Measurements from ENCODE around the gene ZFHX3.

The ZFHX3 gene

DNA sequence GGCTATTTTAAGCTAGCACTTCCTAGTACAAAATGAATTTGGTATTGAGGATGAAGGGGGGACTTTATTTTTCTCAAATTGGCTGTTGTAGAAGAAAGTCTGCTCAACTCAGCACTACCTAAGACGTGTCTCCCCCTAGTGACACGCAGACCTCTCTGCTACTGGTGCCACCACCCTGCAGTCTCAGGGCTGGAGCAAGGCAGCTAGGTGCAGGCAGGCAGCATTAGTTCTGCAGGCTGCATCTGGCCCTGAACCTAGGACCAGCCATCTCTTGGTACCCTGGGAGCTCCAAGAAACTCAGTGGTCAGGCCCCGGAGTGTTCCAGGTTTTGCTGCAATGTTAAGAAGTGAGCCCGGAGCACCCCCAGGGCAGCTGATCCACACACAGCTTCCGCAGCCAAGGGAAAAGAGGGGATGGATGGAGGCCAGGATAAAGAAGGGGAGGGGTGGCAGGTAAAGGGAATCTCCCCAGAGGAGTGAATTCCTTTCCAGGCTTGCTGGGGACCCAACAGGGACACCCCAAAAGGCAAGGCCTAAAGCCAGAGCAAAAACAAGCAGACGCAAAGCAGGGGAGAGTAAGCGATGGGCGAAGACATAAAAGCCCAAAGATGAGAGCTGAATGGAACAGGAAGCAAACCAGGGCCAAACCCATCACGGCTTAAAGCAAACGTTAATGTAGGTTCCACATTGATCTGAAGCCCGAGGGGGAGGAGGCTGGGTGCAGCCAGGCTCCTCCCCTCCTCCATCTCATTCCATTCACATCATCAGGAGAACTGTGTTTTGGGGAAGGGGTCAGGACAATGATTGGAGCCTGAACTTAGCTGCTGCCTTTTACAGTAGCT is 200.5 kb downstream of the ZFHX3 start:
- peak overlapping the region; percentile 76 for H3K27ac ChIP-seq
- TF ChIP-seq, protein P1, sequence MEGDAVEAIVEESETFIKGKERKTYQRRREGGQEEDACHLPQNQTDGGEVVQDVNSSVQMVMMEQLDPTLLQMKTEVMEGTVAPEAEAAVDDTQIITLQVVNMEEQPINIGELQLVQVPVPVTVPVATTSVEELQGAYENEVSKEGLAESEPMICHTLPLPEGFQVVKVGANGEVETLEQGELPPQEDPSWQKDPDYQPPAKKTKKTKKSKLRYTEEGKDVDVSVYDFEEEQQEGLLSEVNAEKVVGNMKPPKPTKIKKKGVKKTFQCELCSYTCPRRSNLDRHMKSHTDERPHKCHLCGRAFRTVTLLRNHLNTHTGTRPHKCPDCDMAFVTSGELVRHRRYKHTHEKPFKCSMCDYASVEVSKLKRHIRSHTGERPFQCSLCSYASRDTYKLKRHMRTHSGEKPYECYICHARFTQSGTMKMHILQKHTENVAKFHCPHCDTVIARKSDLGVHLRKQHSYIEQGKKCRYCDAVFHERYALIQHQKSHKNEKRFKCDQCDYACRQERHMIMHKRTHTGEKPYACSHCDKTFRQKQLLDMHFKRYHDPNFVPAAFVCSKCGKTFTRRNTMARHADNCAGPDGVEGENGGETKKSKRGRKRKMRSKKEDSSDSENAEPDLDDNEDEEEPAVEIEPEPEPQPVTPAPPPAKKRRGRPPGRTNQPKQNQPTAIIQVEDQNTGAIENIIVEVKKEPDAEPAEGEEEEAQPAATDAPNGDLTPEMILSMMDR (conservative IDR thresholded peaks at IDR 0.05; ENCODE audit: low read depth) = no peak
- no peak for DNase-seq (ENCODE audit: low spot score)
- CTCF ChIA-PET = interaction anchor here (0.5 to 0.9 kb wide), 3 partner anchors 114 to 294 kb away, joined by 3 to 4 read pairs (median 3); no protein-coding TSS in a partner anchor
- POLR2A ChIA-PET (ENCODE audit: low non-redundant PET) = no interaction called here

DNA sequence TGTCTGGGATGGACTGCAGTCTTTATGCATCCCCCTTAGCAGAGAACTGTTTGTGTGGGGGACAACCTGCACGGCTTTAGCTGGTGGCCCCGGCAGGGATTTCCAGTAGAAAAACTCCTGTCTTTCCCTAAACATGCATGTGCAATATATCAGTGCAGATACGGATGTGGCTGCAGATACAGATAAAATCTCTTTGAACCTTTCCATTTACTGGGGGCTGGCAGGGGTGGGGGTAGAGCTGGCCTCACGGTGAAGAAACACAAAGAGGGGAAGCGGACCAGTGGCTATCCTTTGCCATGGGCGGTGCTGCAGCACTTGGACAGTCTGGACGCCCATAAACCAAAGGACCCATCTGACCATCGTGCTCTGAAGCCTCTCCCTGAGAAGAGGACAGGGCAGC is 201.3 kb downstream of the ZFHX3 start:
- H3K27ac ChIP-seq = no peak overlapping the region
- TF ChIP-seq, protein P1 (conservative IDR thresholded peaks at IDR 0.05; ENCODE audit: low read depth) = no peak
- no peak for DNase-seq (ENCODE audit: low spot score)
- ChIA-PET CTCF (interaction anchor here (1.3 kb wide), 1 partner anchor 14 kb away, joined by 7 read pairs; no protein-coding TSS in a partner anchor), POLR2A (ENCODE audit: low non-redundant PET) (no interaction called here)

DNA sequence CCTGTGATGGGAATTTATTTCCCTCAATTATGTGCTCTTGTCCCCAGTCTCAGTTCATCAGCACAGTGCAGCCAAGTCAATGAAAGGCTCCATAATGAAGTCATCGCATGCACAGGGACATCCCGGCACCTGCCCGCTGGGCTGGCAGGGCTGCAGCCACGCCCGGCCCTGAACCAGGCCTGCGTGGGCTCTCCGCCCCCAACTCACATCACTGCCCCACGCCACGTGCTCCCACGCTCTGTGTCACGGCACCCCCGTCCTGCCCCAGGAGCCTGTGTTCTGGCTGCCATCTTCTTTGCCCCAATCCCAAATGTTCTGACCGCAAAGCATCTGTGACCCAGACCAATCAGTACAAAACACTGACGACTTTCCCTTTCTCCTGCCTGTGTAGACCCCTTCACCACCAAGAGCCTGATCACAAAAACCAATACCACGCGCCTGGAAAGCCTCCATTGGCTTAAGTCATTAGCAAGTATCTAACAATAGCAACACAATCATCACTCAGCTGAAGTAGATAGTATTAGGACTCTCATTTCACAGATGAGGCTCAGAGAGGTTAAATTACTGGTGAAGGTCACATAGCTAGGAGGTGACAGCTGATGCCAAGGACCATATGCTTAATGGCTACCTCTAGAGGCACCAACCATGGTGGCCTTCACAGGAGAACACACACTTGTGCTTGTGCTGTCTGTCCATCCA is 202.5 kb downstream of the ZFHX3 start:
- ChIA-PET POLR2A (ENCODE audit: low non-redundant PET) (no interaction called here), CTCF (interaction anchor here (1.3 kb wide), 1 partner anchor 13 kb away, joined by 7 read pairs; no protein-coding TSS in a partner anchor)

DNA sequence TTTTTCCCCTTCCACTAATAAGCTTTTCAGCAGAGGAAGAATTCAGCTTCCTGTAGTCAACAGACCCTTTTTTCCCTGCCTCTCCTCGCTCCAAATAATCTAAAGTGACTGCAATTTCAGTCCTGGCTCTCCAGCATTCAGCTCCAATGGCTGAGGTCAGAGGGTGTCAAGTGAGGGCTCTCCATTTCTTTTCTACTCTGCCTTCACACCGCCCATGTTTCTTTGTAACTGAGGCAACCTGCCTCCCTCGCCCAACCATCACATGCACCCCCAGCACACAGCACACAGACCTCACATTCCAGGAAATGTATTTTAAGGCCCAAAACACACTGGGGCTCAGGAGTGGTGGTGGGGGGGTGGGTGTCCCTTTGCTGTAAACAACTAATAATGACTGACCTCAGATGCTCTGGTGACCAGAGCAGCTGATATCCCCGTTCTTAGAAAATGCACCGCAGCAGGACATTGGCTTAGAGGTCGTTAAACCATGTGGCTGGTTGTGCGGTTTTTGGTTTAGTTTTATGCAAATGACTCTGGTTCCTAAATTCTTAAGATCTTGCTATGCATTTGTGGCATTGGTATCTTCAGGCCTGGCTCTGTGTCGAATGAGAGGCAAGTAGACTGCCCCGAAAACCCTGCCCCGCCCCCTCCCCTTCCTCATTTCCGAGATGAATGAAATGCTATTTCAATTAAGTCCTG is 203.6 kb downstream of the ZFHX3 start:
- 0 out of 2 replicates have a peak overlapping the region, but pooled peaks have one; percentile 12 for H3K27ac ChIP-seq
- DNase-seq (ENCODE audit: low spot score) = no peak
- TF ChIP-seq, protein P1 (conservative IDR thresholded peaks at IDR 0.05; ENCODE audit: low read depth) = no peak
- POLR2A ChIA-PET (ENCODE audit: low non-redundant PET) = interaction anchor here (0.6 kb wide), 1 partner anchor 472 kb away, joined by 3 read pairs; no protein-coding TSS in a partner anchor
- CTCF ChIA-PET = no interaction called here

More for the DNA sequence above, 202.5 kb downstream of the ZFHX3 start:
- TF ChIP-seq, protein P1 (conservative IDR thresholded peaks at IDR 0.05; ENCODE audit: low read depth) = no peak
- H3K27ac ChIP-seq = no peak overlapping the region
- no peak for DNase-seq (ENCODE audit: low spot score)

DNA sequence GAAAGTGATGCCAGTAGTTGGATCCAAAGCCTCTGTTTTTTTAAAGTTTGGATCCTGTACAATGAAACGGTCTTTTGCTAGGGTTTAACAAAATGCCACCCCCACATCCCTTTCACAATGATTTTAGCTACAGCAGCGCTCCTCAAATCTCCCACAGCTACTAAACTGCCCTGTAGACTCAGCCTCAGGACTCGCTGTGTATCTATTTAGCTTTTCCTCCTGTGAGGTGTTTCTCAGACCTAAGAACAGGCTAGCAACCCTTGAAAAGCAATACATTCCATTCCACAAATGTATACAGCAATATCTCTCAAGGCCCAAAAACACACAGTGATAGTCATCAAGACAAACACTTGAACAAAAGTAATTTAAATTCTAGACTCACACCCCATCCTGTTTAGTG is 206.4 kb downstream of the ZFHX3 start:
- ChIA-PET POLR2A (ENCODE audit: low non-redundant PET) (no interaction called here), CTCF (interaction anchor here (0.6 to 0.9 kb wide), 2 partner anchors 9 to 38 kb away, joined by 3 read pairs; no protein-coding TSS in a partner anchor)
- DNase-seq (ENCODE audit: low spot score) = no peak
- TF ChIP-seq, protein P1 (conservative IDR thresholded peaks at IDR 0.05; ENCODE audit: low read depth) = no peak
- H3K27ac ChIP-seq = no peak overlapping the region

Measured in RWPE1 (cell line).